H1 (cell line): ENCODE data around the gene ROR1. TPM values are rescaled to one million over a fixed set of nuclear protein-coding genes. Genes with fewer than 3 reads are reported as not detected.

Source experiments
- NANOG ChIP-seq: IDR thresholded peaks from 2 replicates; pipeline ENCODE4 v1.6.1; 2011; ENCODE audit warnings: low read length, low read depth, mild to moderate bottlenecking, inconsistent platforms; ENCODE audit not compliant: insufficient read depth, poor library complexity, severe bottlenecking
- SAP30 ChIP-seq: fragments of 300-600 bp; sonication (generic); IDR thresholded peaks from 2 replicates; pipeline ENCODE4 v1.7.1; 2012; ENCODE audit warnings: low read length, moderate library complexity, mild to moderate bottlenecking, inconsistent platforms; ENCODE audit not compliant: insufficient read depth, insufficient replicate concordance
- SIN3A ChIP-seq, 2 experiments: IDR thresholded peaks in 1 of 2; conservative IDR thresholded peaks in 1 of 2; 2 replicates each; pipeline ENCODE4 v1.6.1; 2011 to 2012; ENCODE audit warnings: low read length in 2 of 2, improper control_type of control experiment in 1 of 2, low read depth in 1 of 2, mild to moderate bottlenecking in 1 of 2
- polyA plus RNA-seq, 7 experiments: library from polyadenylated mRNA; depleted of rRNA in 3 of 7; stranded (reverse) in 5 of 7; unstranded in 2 of 7; fragments of >200 nt in 5 of 7; fragments of 200-250 nt in 2 of 7; gene quantifications; 1 replicate in 5 of 7; 2 replicates in 1 of 7; 4 replicates in 1 of 7; pipeline versions ENCODE4 v1.2.1 to v1.2.3, GENCODE V29; 2011 to 2013; ENCODE audit warnings: missing spikeins in 2 of 7, mixed read lengths in 2 of 7
- total RNA-seq: library from RNA; stranded (reverse); fragmentation: NEBNext Ultra II Directional; extraction: Animal tissue kit (Norgen Biotek cat#: 25700); gene quantifications from 2 replicates; pipeline ENCODE4 v1.2.1, GENCODE V29; 2021

The ROR1 gene
- total and polyA plus RNA-seq, 2 of the 8 experiments (the other 6 are each of a cell fraction or from before 2014, with no cell fraction given), result 33.6 to 73.6 TPM

DNA sequence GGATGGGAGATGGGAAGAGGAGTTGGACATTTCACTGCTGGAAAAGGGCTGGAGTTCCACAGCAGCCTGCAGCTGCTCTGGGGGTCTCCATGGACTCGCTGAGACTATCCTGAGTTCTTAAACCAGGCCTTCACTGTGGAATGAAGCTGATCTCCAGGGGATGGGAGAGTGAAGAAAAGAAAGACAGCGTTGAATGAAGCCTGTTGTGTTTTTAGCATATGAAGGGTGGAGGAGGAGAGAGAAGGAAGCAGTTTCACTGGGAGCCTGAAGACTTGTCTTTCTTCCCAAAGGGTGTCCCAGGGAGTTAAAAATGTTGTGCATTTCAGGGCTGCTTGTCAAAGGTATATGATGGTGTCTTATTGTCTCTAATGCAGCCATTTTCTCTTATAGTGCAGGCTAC lies 9.2 kb downstream of the ROR1 start (continued):
- TF ChIP-seq SAP30, result no peak
- TF ChIP-seq SIN3A (conservative IDR thresholded peaks at IDR 0.05 in 1 of 2, IDR thresholded peaks at IDR 0.05 in 1 of 2; ENCODE audit: low read depth in 1 of 2, low read length in 2 of 2), result 0 out of 4 replicates have a peak, but pooled peaks of 1 of the 2 experiments have one; percentile 18
- no peak for TF ChIP-seq NANOG
